Peyer's patch (tissue), 4 donors: ENCODE measurements around the gene AKAP13. TPM values are rescaled to one million over a fixed set of nuclear protein-coding genes. Genes with fewer than 3 reads are reported as not detected.

Source experiments
- DNase-seq, 3 donors: peaks; one replicate each; pipeline ENCODE4 v3.0.0-alpha.2; 2017 to 2019
- H3K27ac ChIP-seq, 4 donors: fragments of 200-600 bp; sonication (generic); one replicate each; pipeline ENCODE4 v1.5.1; 2016 to 2019
- H3K27me3 ChIP-seq, 2 donors: fragments of 200-600 bp; sonication (generic); one replicate each; pipeline ENCODE4 v1.5.1; 2019
- H3K36me3 ChIP-seq, 3 donors: fragments of 200-600 bp; sonication (generic); one replicate each; pipeline ENCODE4 v1.5.1; 2016 to 2019
- H3K4me1 ChIP-seq, 4 donors: fragments of 200-600 bp; sonication (generic); one replicate each; pipeline ENCODE4 v1.5.1; 2016 to 2019
- H3K4me3 ChIP-seq, 4 donors: fragments of 200-600 bp; sonication (generic); 1 replicate in 3 of 4; 2 replicates in 1 of 4; pipeline ENCODE4 v1.5.1; 2016 to 2019; ENCODE audit warnings: mild to moderate bottlenecking in 1 of 4
- H3K9me3 ChIP-seq, 4 donors: fragments of 200-600 bp; sonication (generic); one replicate each; pipeline ENCODE4 v1.5.1; 2016 to 2019; ENCODE audit warnings: mild to moderate bottlenecking in 1 of 4
- POLR2A ChIP-seq, 2 donors: fragments of 450-650 bp; IDR thresholded peaks; one replicate each; pipeline ENCODE4 v1.5.1; 2017; ENCODE audit warnings: antibody characterized with exemption in 2 of 2, mild to moderate bottlenecking in 2 of 2, moderate library complexity in 2 of 2
- total RNA-seq, 4 donors: library from RNA; depleted of rRNA; stranded (reverse); fragments of >200 nt; gene quantifications; one replicate each; pipeline ENCODE4 v1.1.0, GENCODE V29; 2016
- TF ChIP-seq, protein P1 (sequence below), 6 experiments: fragments of 450-650 bp in 4 of 6; fragments of 200-600 bp in 2 of 6; sonication (generic) in 1 of 6; IDR thresholded peaks; one replicate each; pipeline ENCODE4 v1.5.1; 2017 to 2019; ENCODE audit warnings: antibody characterized with exemption in 6 of 6, mild to moderate bottlenecking in 3 of 6, moderate library complexity in 1 of 6

AKAP13 gene
- total RNA-seq, 4 donors from 2014 or later = 166 to 742 (median 242) TPM

DNA sequence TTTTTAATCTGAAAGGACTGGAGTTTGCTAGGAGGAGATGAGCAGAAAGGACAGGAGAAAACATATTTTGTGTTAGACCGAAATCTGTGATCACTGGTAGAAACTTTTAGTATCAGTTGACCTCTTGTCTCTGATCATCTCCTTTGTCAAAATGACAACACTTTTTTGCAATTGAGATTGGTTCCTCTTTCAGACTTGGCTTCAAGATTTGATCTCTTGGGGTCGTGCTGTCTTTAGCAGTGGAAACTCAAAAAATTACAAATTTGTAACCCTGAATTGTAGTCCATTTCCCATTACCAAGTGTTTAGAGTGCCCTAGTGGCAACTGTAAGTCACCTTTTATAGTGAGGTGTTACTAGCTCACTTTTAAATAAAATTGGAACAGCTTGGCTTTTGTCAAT is 306.9 kb downstream of the AKAP13 start:
- Histone ChIP-seq H3K4me3 (no peak overlapping the region), H3K9me3 (no peaks in the 10 kb centered on the region), H3K4me1 (peaks cover 0 to 14% (median 0%) of the 10 kb centered on the region in 4 donors), H3K27ac (peak overlapping the region in 2 of 4 donors; percentile 8 to 72), H3K27me3 (no peaks in the 10 kb centered on the region), H3K36me3 (peaks cover 0 to 62% (median 0%) of the 10 kb centered on the region in 3 donors)
- DNase-seq = no peak
- TF ChIP-seq, protein P1, sequence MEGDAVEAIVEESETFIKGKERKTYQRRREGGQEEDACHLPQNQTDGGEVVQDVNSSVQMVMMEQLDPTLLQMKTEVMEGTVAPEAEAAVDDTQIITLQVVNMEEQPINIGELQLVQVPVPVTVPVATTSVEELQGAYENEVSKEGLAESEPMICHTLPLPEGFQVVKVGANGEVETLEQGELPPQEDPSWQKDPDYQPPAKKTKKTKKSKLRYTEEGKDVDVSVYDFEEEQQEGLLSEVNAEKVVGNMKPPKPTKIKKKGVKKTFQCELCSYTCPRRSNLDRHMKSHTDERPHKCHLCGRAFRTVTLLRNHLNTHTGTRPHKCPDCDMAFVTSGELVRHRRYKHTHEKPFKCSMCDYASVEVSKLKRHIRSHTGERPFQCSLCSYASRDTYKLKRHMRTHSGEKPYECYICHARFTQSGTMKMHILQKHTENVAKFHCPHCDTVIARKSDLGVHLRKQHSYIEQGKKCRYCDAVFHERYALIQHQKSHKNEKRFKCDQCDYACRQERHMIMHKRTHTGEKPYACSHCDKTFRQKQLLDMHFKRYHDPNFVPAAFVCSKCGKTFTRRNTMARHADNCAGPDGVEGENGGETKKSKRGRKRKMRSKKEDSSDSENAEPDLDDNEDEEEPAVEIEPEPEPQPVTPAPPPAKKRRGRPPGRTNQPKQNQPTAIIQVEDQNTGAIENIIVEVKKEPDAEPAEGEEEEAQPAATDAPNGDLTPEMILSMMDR (IDR thresholded peaks at IDR 0.05) = no peak
- no peak for TF ChIP-seq POLR2A (IDR thresholded peaks at IDR 0.05)

DNA sequence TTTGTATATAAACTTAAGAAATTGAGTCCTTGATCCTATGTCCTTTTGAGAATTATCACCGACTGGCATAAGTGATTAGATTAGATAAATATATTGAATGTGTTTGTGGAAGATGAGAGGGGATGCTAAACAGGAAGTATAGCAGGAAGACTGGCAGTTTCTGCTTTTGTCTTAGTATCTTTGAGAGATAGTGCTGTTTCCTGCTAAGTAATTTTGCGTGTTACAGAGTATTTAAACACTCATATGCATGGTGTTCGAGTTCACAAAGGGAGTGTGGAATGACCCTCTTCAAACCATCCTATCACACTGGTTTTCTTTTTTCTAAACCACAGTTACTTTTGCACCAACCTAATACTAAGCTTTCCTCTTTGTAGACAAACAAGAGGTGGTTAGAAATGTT is 308.3 kb downstream of the AKAP13 start:
- Histone ChIP-seq H3K27me3 (no peaks in the 10 kb centered on the region), H3K4me3 (no peak overlapping the region), H3K9me3 (no peaks in the 10 kb centered on the region), H3K4me1 (peaks cover 0 to 24% (median 0%) of the 10 kb centered on the region in 4 donors), H3K36me3 (peaks cover 0 to 61% (median 0%) of the 10 kb centered on the region in 3 donors), H3K27ac (peak overlapping the region; percentile 55 to 83 (median 66))
- TF ChIP-seq, protein P1 (IDR thresholded peaks at IDR 0.05) = no peak
- no peak for TF ChIP-seq POLR2A (IDR thresholded peaks at IDR 0.05)
- DNase-seq = no peak

DNA sequence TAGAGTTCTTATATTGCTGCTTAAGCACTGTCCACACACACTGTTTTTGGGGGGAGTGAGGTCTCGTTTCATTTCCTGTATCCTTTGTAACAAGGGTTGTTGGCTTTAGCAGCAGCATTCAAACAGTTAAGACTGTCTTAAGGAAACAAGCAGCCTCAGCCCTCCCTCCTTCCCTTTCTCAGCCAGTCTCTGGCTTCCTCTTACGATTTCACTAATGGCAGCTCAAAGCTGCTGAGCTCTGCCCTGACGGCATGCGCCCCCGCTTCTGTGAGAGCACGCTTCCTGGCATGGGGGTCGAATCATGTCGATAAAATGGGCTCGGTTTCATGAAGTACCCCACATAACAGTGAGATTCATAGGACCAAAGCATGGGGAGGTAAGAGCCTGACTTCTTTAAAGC is 309.3 kb downstream of the AKAP13 start:
- peak in 2 of 3 donors; percentile 77 to 86 for DNase-seq
- H3K4me3 ChIP-seq = peak overlapping the region; percentile 33 to 49 (median 38)
- H3K27me3 ChIP-seq = no peaks in the 10 kb centered on the region
- H3K4me1 ChIP-seq = peaks cover 0 to 24% (median 0%) of the 10 kb centered on the region in 4 donors
- no peaks in the 10 kb centered on the region for H3K9me3 ChIP-seq
- TF ChIP-seq, protein P1 (IDR thresholded peaks at IDR 0.05) = no peak
- peak; percentile 40 to 45 for TF ChIP-seq POLR2A (IDR thresholded peaks at IDR 0.05)
- H3K27ac ChIP-seq = peak overlapping the region; percentile 55 to 83 (median 66)
- H3K36me3 ChIP-seq = peaks cover 0 to 61% (median 0%) of the 10 kb centered on the region in 3 donors

DNA sequence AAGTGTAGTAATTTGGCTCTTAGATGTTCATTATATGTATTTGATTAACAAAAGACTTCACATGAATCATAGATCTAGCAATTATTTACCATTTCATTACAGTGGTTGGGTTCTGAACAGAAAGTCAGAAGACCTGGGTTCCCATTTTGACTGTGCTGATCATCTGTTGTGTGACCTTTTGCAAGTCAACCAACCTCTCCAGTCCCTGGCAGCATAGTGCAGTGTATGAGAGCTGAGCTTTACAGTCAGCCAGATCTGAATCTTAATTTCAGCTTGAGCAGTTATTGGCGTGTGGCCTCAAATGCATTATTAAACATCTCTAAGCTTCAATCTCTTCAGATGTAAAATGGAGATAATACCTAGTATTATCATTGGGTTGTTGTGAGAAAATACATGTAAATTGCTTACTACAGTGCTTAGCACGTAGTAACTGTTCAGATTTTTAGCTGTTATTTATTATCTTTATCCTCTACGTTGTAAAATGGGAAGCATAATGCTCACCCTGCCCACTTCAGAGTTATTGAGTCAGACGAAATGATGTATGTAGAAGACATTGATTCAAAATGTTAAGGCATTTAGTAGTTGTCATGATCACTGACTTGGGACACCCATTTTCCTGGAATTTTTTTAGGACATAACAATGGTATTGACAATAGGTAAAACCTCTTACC is 310.3 kb downstream of the AKAP13 start:
- Histone ChIP-seq H3K9me3 (no peaks in the 10 kb centered on the region), H3K4me3 (peak overlapping the region; percentile 14 to 49 (median 34)), H3K27me3 (no peaks in the 10 kb centered on the region), H3K4me1 (peaks cover 0 to 24% (median 0%) of the 10 kb centered on the region in 4 donors), H3K36me3 (peaks cover 0 to 61% (median 0%) of the 10 kb centered on the region in 3 donors), H3K27ac (peak overlapping the region; percentile 55 to 83 (median 66))
- DNase-seq = no peak
- TF ChIP-seq, protein P1 (IDR thresholded peaks at IDR 0.05) = no peak
- no peak for TF ChIP-seq POLR2A (IDR thresholded peaks at IDR 0.05)

DNA sequence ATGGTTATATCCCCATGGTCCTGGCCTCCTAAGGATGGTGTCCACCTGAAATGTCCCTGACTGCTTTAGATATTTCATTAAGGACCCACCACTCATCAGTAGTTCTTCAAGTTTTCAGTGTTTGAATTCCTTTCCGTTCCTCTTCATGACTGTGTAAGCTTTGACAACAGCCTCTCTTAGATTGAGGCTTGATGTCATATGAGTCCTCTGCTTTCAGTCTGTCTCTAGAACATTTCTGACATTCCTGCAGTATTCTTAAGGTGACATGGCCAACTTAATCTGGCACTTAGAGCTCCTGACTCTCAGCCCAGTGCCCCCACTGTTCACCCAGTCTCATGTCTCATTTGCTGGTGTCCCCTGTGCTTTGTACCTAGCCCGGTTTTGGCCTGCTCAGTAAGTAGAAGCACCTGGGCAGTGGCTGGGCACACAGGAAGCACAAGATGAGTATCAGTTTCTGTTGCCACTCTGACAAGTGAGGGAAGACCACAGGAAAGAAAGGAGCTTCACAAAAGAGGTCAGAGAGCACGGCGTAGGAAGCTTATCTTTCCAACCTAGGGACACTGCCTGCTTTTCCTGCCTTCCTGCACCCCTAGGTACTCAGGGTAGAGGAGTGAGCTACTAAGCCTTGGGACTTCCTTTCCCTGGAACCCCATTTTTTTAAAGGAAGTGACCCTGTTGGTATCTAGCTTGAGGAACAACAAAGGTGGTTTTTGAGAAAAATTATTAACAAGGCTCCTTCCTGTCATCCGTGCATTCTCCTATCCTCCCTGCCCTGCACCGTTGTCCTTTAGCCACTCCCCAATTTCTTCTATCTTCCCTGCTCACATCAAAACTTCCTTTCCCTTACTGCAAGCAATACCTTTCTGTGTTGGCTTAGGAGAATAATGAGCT is 311.2 kb downstream of the AKAP13 start:
- Histone ChIP-seq H3K27ac (peak overlapping the region; percentile 55 to 83 (median 66)), H3K4me1 (peaks cover 0 to 24% (median 0%) of the 10 kb centered on the region in 4 donors), H3K36me3 (peaks cover 0 to 61% (median 0%) of the 10 kb centered on the region in 3 donors), H3K4me3 (peak overlapping the region; percentile 14 to 49 (median 34)), H3K9me3 (no peaks in the 10 kb centered on the region), H3K27me3 (no peaks in the 10 kb centered on the region)
- no peak for TF ChIP-seq POLR2A (IDR thresholded peaks at IDR 0.05)
- TF ChIP-seq, protein P1 (IDR thresholded peaks at IDR 0.05) = no peak
- DNase-seq = peak in 2 of 3 donors; percentile 79 to 82
